A549 (cell line): ENCODE results near the gene KCNJ10. TPM values are rescaled to one million over a fixed set of nuclear protein-coding genes. Genes with fewer than 3 reads are reported as not detected.

Experiments
- ATAC-seq, 2 experiments: fragments of 200-7000 bp in 1 of 2; fragments of >200 bp in 1 of 2; cut with Nextera tagmentation in 1 of 2; cut with Tn5 transposase in 1 of 2; 3 replicates each; pipeline versions ENCODE4 v1.8.0 to v1.9.1; 2018 to 2020; ENCODE audit warnings: mild to moderate bottlenecking in 1 of 2, moderate library complexity in 1 of 2
- CTCF ChIA-PET: fragments of 300-600 bp; sonication (Branson Sonifier 250); formaldehyde crosslinking; extraction: SDS; loops from one replicate; lab custom pipeline; 2021; ENCODE audit warnings: antibody characterized with exemption, inconsistent platforms; lab: Yijun Ruan, JAX
- POLR2A ChIA-PET: fragments of 350-600 bp; formaldehyde crosslinking; extraction: SDS; loops from one replicate; lab custom pipeline; 2021; ENCODE audit warnings: antibody characterized with exemption, inconsistent platforms; lab: Yijun Ruan, JAX
- DNase-seq, 2 experiments: peaks; one replicate each; pipeline versions ENCODE4 v3.0.0 to v3.0.0-alpha.2; 2011 to 2016; ENCODE audit warnings: low read depth in 1 of 2, low spot score in 1 of 2
- FAIRE-seq: peaks from 2 replicates; lab custom pipeline; 2011; peaks lifted over from hg19 to GRCh38; lab: Jason Lieb, UNC
- H3K27ac ChIP-seq, 2 experiments: fragments of >200 bp; sonication (Bioruptor Twin); formaldehyde crosslinking; 3 replicates each; pipeline ENCODE4 v1.5.1; 2016 to 2017
- H3K4me1 ChIP-seq: fragments of >200 bp; sonication (Bioruptor Twin); formaldehyde crosslinking; 3 replicates; pipeline ENCODE4 v1.6.1; 2016
- H3K4me2 ChIP-seq: fragments of >200 bp; sonication (Bioruptor Twin); formaldehyde crosslinking; 3 replicates; pipeline ENCODE4 v1.6.1; 2016
- H3K4me3 ChIP-seq: fragments of >200 bp; sonication (Bioruptor Twin); formaldehyde crosslinking; 3 replicates; pipeline ENCODE4 v1.5.1; 2016
- H3K9me3 ChIP-seq: fragments of >200 bp; sonication (Bioruptor Twin); formaldehyde crosslinking; 3 replicates; pipeline ENCODE4 v1.6.1; 2016
- CHD4 ChIP-seq: fragments of 200-600 bp; sonication (generic); IDR thresholded peaks from 2 replicates; pipeline ENCODE4 v1.6.1; 2016; ENCODE audit warnings: antibody characterized with exemption, mild to moderate bottlenecking, borderline replicate concordance
- FOSL2 ChIP-seq, 2 experiments: fragments of 450-650 bp in 1 of 2; fragments of >200 bp in 1 of 2; sonication (Bioruptor Twin) in 1 of 2; formaldehyde crosslinking; IDR thresholded peaks; 2 replicates each; pipeline versions ENCODE4 v1.5.0 to v1.6.1; 2016 to 2020; ENCODE audit warnings: mild to moderate bottlenecking in 1 of 2, moderate library complexity in 1 of 2
- HOXA7 ChIP-seq: fragments of 250-450 bp; sonication (Bioruptor Pico); IDR thresholded peaks from 2 replicates; pipeline ENCODE4 v1.5.0; 2020; ENCODE audit warnings: mild to moderate bottlenecking, moderate library complexity
- JUNB ChIP-seq: fragments of >200 bp; sonication (Bioruptor Twin); formaldehyde crosslinking; IDR thresholded peaks from 2 replicates; pipeline ENCODE4 v1.6.1; 2016
- NFE2L2 ChIP-seq: fragments of 150-350 bp; conservative IDR thresholded peaks from 2 replicates; pipeline ENCODE4 v1.6.1; 2014; ENCODE audit warnings: low read length
- RFX5 ChIP-seq: fragments of 450-650 bp; IDR thresholded peaks from 2 replicates; pipeline ENCODE4 v1.7.1; 2014; ENCODE audit warnings: antibody characterized with exemption, mild to moderate bottlenecking, moderate library complexity
- TP53 ChIP-seq: fragments of 250-450 bp; sonication (Bioruptor Pico); IDR thresholded peaks from 2 replicates; pipeline ENCODE4 v1.5.0; 2021; ENCODE audit warnings: mild to moderate bottlenecking, moderate library complexity
- ZC3H11A ChIP-seq: fragments of 450-650 bp; IDR thresholded peaks from 2 replicates; pipeline ENCODE4 v1.6.1; 2014; ENCODE audit warnings: antibody characterized with exemption, mild to moderate bottlenecking
- WGBS: methylation state at CpG from one replicate; pipeline ENCODE4 v1.1.6; 2017; ENCODE audit errors: missing lambda C conversion rate; 5-methylcytosine and 5-hydroxymethylcytosine counted together
- polyA plus RNA-seq, 4 experiments: library from polyadenylated mRNA; depleted of rRNA in 3 of 4; stranded (reverse); fragments of >200 nt; fragmentation: RNase III in 1 of 4; extraction: RNeasy Plus Mini Kit Qiagen cat#74134 plus additional on column Dnase treatment in 1 of 4; gene quantifications; 2 replicates in 3 of 4; 3 replicates in 1 of 4; pipeline ENCODE4 v1.2.3, GENCODE V29; 2011 to 2017
- TF ChIP-seq, protein P1 (sequence below): fragments of 250-450 bp; sonication (Bioruptor Pico); IDR thresholded peaks from 2 replicates; pipeline ENCODE4 v1.5.0; 2021; ENCODE audit warnings: mild to moderate bottlenecking, moderate library complexity, borderline replicate concordance
- TF ChIP-seq, protein P2 (sequence below): fragments of 250-450 bp; sonication (Bioruptor Pico); IDR thresholded peaks from 2 replicates; pipeline ENCODE4 v1.5.0; 2020; ENCODE audit warnings: low read depth, mild to moderate bottlenecking, moderate library complexity
- TF ChIP-seq, protein P3 (sequence below): fragments of >200 bp; sonication (Bioruptor Twin); formaldehyde crosslinking; IDR thresholded peaks from 3 replicates; pipeline ENCODE4 v1.6.1; 2016
- TF ChIP-seq, protein P4 (sequence below): IDR thresholded peaks from 2 replicates; pipeline ENCODE4 v1.6.1; 2012
- TF ChIP-seq, protein P5 (sequence below): fragments of >200 bp; sonication (Bioruptor Twin); formaldehyde crosslinking; IDR thresholded peaks from 2 replicates; pipeline ENCODE4 v1.6.1; 2016

KCNJ10 gene
- polyA plus RNA-seq, 2 of the 4 experiments (the other 2 are of a cell fraction), result 0.05 TPM; not detected in 1

DNA sequence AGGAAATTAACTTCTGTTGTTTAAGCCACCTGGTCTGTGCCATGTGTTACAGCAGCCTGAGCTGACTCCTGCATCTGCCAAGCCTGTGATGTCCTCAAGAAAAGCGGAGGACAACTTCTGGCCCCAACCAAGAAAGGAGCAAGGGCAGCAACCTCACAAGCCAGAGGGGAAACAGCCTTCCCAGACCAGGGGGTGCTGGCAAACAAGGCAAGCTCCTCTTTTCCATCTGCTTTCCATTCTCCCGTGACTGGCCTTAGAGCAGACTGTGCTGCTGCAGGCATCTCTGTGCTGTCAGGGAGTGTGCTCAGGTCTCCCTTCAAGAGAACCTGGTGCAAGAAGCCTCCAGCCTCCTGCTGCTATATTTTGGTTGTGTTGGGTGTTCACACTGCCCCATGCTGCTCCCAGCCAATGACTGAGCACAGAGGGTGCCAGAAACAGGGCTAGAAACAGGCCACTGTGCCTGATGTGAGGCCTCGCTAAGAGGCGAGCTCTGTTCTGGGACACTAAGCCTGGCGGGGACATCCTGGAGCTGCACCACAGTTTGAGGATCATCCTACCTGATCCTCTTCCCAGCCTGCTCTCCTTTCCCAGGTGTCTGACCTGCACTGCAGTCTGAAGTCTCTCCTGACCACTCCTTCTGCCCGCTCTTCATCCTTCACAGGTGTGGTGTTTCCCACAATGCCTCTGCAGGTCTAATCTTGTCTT lies 88.5 kb downstream of the KCNJ10 start:
- Histone ChIP-seq H3K4me2 (no peak overlapping the region), H3K4me3 (no peak overlapping the region), H3K9me3 (no peaks in the 10 kb centered on the region), H3K4me1 (no peaks in the 10 kb centered on the region), H3K27ac (no peak overlapping the region)
- CTCF ChIA-PET, result interaction anchor here (0.9 to 4.4 kb wide), 2 partner anchors 25 to 45 kb away, joined by 3 to 30 read pairs; no protein-coding TSS in a partner anchor
- no peak for TF ChIP-seq FOSL2 (IDR thresholded peaks at IDR 0.05)
- no peak for TF ChIP-seq FOSL2 (CRISPR knock-in tag; IDR thresholded peaks at IDR 0.05)
- no peak for TF ChIP-seq RFX5
- no peak for TF ChIP-seq ZC3H11A
- TF ChIP-seq, protein P1, sequence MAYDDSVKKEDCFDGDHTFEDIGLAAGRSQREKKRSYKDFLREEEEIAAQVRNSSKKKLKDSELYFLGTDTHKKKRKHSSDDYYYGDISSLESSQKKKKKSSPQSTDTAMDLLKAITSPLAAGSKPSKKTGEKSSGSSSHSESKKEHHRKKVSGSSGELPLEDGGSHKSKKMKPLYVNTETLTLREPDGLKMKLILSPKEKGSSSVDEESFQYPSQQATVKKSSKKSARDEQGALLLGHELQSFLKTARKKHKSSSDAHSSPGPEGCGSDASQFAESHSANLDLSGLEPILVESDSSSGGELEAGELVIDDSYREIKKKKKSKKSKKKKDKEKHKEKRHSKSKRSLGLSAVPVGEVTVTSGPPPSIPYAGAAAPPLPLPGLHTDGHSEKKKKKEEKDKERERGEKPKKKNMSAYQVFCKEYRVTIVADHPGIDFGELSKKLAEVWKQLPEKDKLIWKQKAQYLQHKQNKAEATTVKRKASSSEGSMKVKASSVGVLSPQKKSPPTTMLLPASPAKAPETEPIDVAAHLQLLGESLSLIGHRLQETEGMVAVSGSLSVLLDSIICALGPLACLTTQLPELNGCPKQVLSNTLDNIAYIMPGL (CRISPR knock-in tag), result no peak
- no peak for TF ChIP-seq JUNB
- TF ChIP-seq, protein P2, sequence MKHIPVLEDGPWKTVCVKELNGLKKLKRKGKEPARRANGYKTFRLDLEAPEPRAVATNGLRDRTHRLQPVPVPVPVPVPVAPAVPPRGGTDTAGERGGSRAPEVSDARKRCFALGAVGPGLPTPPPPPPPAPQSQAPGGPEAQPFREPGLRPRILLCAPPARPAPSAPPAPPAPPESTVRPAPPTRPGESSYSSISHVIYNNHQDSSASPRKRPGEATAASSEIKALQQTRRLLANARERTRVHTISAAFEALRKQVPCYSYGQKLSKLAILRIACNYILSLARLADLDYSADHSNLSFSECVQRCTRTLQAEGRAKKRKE (CRISPR knock-in tag), result no peak
- TF ChIP-seq, protein P3, sequence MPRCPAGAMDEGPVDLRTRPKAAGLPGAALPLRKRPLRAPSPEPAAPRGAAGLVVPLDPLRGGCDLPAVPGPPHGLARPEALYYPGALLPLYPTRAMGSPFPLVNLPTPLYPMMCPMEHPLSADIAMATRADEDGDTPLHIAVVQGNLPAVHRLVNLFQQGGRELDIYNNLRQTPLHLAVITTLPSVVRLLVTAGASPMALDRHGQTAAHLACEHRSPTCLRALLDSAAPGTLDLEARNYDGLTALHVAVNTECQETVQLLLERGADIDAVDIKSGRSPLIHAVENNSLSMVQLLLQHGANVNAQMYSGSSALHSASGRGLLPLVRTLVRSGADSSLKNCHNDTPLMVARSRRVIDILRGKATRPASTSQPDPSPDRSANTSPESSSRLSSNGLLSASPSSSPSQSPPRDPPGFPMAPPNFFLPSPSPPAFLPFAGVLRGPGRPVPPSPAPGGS, result no peak
- TF ChIP-seq, protein P4, sequence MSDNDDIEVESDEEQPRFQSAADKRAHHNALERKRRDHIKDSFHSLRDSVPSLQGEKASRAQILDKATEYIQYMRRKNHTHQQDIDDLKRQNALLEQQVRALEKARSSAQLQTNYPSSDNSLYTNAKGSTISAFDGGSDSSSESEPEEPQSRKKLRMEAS, result no peak
- TF ChIP-seq NFE2L2, result no peak
- TF ChIP-seq, protein P5, sequence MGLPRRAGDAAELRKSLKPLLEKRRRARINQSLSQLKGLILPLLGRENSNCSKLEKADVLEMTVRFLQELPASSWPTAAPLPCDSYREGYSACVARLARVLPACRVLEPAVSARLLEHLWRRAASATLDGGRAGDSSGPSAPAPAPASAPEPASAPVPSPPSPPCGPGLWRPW, result no peak
- TF ChIP-seq TP53 (CRISPR knock-in tag), result no peak
- no peak for TF ChIP-seq CHD4
- ATAC-seq, result no peak
- DNase-seq, result no peak
- POLR2A ChIA-PET, result no interaction called here
- 79% methylated on average over 5 of the region's 6 CpGs for WGBS
- no peak for FAIRE-seq

DNA sequence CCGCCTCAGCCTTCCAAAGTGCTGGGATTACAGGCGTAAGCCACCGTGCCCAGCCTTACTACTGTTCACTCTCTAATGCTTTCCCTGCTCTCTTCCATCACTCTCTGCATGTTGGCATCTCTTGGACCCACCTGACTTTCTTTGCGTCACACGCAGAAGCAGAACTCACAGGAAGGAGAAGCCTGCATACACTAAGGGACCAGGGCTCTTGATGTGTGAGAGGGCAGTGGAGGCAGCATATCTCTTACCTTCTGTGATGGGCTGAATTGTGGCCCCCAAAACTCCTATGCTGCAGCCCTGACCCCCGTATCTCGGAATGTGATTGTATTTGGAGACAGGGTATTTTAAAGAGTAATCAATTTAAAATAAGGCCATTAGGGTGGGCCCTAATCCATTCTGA lies 89.2 kb downstream of the KCNJ10 start:
- ChIA-PET CTCF (no interaction called here), POLR2A (no interaction called here)
- WGBS, result 67% methylated on average over 7 of the region's 7 CpGs
- no peaks in the 10 kb centered on the region for H3K4me1 ChIP-seq
- FAIRE-seq (no peak), ATAC-seq (no peak), DNase-seq (no peak)
- H3K9me3 ChIP-seq, result no peaks in the 10 kb centered on the region
- H3K4me2 ChIP-seq, result no peak overlapping the region
- H3K4me3 ChIP-seq, result no peak overlapping the region
- TF ChIP-seq HOXA7 (CRISPR knock-in tag), result no peak
- no peak overlapping the region for H3K27ac ChIP-seq

DNA sequence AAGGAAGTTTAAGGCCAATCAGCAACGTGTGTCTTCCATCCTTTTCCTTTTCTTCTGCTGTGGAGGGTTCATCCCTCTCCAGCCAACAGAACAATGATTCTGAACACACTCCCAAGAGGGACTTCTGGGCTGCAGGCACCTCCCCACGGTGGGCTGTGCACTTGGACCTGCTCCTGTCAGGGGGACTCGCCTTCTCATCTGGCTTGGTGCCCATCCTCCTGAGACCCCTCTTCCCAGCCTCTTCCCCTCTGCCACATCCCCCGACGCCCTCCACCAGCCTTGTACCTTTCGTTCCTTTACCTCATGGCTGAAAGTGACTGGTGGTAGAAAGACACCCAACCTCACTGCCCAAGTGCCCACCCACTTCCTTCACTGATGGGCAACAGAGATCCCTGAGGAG lies 89.9 kb downstream of the KCNJ10 start:
- no peak for FAIRE-seq
- CTCF ChIA-PET, result no interaction called here
- ATAC-seq, result no peak

More for the DNA sequence above, 89.9 kb downstream of the KCNJ10 start:
- Histone ChIP-seq H3K4me1 (no peaks in the 10 kb centered on the region), H3K9me3 (no peaks in the 10 kb centered on the region), H3K4me2 (no peak overlapping the region), H3K27ac (no peak overlapping the region), H3K4me3 (no peak overlapping the region)
- 15% methylated on average over 6 of the region's 6 CpGs for WGBS
- no peak for DNase-seq
- POLR2A ChIA-PET, result no interaction called here
- TF ChIP-seq, protein P3, result no peak
